Activated naive CD8-positive, alpha-beta T cell treated with anti-CD3 and anti-CD28 coated beads, Interleukin-2, amount 50 U/mL, for 16 hours (primary cell): ENCODE data around the gene SLC28A1.
"Not testable (repeated sequence)": the region's sequence is repeated elsewhere in the genome, so short reads cannot be mapped to it uniquely, and the experiment has no call there.

Source experiments
- DNase-seq: peaks from one replicate; pipeline ENCODE4 v3.0.0-alpha.2; 2020; ENCODE audit warnings: low read depth, low spot score

SLC28A1 gene

GRCh38 chr15:84862214-84862975 is 22.1 kb upstream of the SLC28A1 start:
- no peak for DNase-seq

GRCh38 chr15:84863565-84864443 is 20.7 kb upstream of the SLC28A1 start:
- no peak for DNase-seq

GRCh38 chr15:84864444-84864795 is 20.0 kb upstream of the SLC28A1 start:
- no peak for DNase-seq

DNA sequence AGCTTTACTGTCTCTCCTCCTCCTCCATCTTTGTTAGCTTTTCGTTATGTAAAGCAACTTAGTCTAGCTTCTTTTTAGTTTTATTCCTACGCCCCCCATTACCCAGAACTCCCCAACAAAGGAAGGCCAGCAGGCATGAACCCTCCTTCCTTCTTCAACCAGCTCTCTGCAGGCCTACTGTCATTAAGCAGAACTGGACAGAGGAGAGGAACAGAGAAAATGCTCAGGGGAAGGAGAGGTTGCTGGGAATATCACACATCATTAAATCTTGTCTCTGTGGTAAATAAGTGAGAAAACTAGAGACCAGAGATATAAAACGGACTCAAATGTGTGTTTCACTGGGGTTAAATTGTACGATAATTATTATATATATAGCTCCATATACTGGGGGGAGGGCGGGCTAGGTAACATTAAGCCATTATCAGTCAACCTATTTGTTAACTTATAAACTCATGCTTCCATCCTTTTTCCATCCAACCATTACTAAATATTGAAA is 19.3 kb upstream of the SLC28A1 start:
- DNase-seq, result no peak

DNA sequence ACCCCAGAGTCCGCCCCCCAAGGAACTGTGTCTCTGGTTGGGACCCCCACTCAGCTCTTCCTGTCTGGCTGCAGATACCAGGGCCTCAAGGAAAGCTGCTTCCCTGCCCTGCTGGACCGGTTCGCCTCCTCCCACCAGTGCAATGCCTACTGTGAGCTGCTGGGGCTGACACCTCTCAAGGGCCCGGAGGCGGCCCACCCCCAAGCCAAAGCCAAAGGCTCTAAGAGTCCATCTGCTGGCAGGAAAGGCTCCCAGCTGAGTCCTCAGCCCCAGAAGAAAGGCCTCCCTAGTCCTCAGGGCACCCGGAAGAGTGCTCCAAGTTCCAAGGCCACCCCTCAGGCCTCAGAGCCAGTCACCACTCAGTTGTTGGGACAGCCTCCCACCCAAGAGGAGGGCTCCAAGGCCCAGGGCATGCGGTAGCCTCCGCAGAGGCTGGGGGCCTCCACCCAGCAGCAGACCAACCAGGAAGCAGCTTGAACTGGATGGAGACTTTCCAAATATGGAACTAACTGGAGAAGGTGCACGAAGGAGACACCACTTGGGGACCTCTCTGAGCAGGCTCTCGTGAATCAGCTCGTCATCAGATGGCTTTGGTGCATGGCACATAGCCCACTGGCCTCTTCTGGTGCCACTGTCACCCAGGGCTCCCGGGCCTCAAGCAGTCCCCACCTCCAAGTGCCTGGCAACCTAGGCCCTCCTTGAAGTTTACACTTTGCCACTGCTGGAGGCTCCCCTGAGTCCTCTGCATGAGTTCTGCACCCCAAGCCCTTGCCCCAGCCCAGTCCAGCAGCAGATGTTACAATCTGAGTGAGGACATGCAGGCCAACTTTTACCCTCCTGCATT is 16.2 kb upstream of the SLC28A1 start:
- DNase-seq, result no peak

GRCh38 chr15:84869510-84869909 is 15.0 kb upstream of the SLC28A1 start:
- no peak for DNase-seq

GRCh38 chr15:84871428-84871985 is 13.0 kb upstream of the SLC28A1 start:
- DNase-seq, result no peak

- no peak for DNase-seq
These were observed 12.2 kb upstream of the SLC28A1 start for GRCh38 chr15:84872009-84872910.

- DNase-seq, result no peak
These were observed 10.5 kb upstream of the SLC28A1 start for GRCh38 chr15:84873997-84874396.

- DNase-seq, result no peak
These were observed 9.3 kb upstream of the SLC28A1 start for GRCh38 chr15:84874981-84875699.

DNA sequence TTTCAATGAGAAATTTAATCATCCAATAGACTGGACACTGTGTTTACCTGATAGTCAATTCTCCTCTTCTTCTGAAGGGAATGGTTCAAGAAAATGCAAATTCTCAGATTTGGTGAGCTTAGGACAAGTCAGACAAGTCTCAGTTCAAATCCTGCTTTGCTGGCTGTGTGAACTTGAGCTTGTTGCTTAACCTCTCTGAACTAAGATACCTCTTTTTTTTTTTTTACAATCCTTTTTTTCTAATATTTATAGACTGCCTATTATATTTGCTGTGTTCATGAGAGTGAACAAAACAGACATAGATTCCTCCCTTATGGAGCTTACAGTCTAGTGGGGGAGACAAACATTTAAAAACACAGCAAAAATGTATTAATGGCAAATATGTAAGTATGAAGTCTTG is 8.2 kb upstream of the SLC28A1 start:
- DNase-seq, result no peak

- not testable (repeated sequence) for DNase-seq
These were observed 6.8 kb upstream of the SLC28A1 start for GRCh38 chr15:84877701-84878100.

DNA sequence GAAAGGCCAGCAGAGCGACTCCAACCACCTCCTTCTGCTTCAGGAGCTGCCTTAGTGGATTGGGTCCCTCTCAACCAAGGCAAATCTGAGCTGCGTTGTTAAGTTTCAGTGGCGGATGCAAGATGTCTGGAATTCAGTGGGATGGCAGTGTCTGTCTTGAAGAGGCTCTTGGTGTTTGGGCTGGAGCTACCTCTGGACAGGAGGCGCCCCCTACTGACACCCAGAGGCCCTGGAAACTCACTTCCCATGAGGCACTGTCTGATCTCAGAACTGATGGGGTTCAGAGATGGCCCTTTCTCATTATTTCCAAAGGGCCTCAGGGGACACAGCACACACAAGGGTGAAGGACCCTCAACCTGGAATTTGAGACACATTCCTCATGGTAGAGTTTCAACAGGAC is 6.0 kb upstream of the SLC28A1 start:
- peak; percentile 34 for DNase-seq

DNA sequence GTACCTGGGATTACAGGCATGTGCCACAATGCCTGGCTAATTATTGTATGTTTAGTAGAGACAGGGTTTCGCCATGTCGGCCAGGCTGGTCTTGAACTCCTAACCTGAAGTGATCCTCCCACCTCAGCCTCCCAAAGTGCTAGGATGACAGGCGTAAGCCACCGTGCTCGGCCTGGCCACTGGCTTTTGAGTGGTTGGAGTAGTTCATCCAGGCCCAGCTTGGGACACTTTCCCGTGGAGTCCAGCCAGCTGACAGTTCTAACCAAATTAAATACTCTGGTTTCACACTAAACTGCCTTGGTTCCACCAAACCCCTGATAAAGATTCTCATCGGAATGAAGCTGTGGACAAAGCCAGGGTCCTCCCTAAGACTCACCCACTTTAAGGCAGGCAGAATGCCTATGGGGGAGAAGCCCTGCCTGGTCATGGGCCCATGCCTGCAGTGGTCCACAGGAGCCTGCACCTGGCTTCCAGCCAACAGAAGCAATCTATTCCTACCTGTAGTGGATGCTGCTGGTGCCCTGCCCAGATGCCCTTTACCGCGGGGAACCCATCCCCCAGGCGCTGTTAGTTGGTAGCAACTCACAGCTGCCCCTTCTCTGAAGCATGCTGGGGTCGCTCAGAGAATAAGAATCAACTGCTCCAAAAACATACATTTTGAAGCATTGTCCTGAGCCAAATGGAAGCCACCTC is 5.2 kb upstream of the SLC28A1 start:
- DNase-seq, result no peak

- DNase-seq, result no peak
These were observed 4.5 kb upstream of the SLC28A1 start for GRCh38 chr15:84880007-84880406.

GRCh38 chr15:84880822-84881519 is 3.5 kb upstream of the SLC28A1 start:
- no peak for DNase-seq

GRCh38 chr15:84881520-84881830 is 3.0 kb upstream of the SLC28A1 start:
- no peak for DNase-seq

DNA sequence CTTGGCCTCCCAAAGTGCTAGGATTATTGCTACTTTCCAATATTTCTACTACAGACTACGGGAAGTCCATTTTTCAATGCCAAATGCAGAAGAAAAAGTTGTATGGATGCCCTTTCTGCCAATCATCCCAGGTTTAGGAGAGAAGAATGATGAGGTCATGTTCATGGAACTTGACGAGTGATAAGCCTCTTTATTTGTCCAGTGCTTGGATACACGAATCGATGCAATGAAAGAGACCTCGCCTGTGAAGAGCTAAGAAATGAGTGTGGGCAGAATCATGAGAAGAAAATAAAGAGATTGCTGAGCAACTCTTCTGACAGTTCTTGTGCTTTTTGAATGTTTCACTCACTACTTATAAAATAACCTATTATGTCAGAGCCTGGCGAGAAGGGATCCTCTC is 996 bp upstream of the SLC28A1 start:
- no peak for DNase-seq

- no peak for DNase-seq
These were observed 1.3 kb downstream of the SLC28A1 start for GRCh38 chr15:84885801-84886200.
